ENCODE results near the gene MAPKAP1.

MAPKAP1 gene

GRCh38 chr9:125515281-125515680, 191.7 kb downstream of the MAPKAP1 start:
- no peak for ATAC-seq
- TF ChIP-seq GLIS3 (CRISPR knock-in tag; IDR thresholded peaks at IDR 0.05) = no peak
- no peak for TF ChIP-seq TOX (CRISPR knock-in tag; IDR thresholded peaks at IDR 0.05; ENCODE audit: borderline replicate concordance)
- TF ChIP-seq SNAI2 (CRISPR knock-in tag; IDR thresholded peaks at IDR 0.05) = no peak
- no peak for TF ChIP-seq ZFP3 (CRISPR knock-in tag; IDR thresholded peaks at IDR 0.05)
- TF ChIP-seq ZFP30 (CRISPR knock-in tag; IDR thresholded peaks at IDR 0.05) = no peak
- no peak for TF ChIP-seq BACH2 (CRISPR knock-in tag; IDR thresholded peaks at IDR 0.05; ENCODE audit: borderline replicate concordance)
- TF ChIP-seq POU6F1 (CRISPR knock-in tag; IDR thresholded peaks at IDR 0.05; ENCODE audit: borderline replicate concordance, low read depth) = no peak
- TF ChIP-seq ESRRG (CRISPR knock-in tag; IDR thresholded peaks at IDR 0.05) = no peak
- TF ChIP-seq TSHZ2 (CRISPR knock-in tag; IDR thresholded peaks at IDR 0.05) = no peak
- no peak for TF ChIP-seq TCF4 (CRISPR knock-in tag; IDR thresholded peaks at IDR 0.05; ENCODE audit: borderline replicate concordance)

- ATAC-seq = no peak
- TF ChIP-seq ZFP3 (CRISPR knock-in tag; IDR thresholded peaks at IDR 0.05) (no peak), PPARA (CRISPR knock-in tag; IDR thresholded peaks at IDR 0.05; ENCODE audit: borderline replicate concordance) (no peak), RARB (CRISPR knock-in tag; IDR thresholded peaks at IDR 0.05) (no peak)
These were observed 192.5 kb downstream of the MAPKAP1 start for GRCh38 chr9:125514468-125514867.

GRCh38 chr9:125513668-125514413, 193.2 kb downstream of the MAPKAP1 start:
- peak; percentile 92 for ATAC-seq
- TF ChIP-seq ZC3H10 (CRISPR knock-in tag; IDR thresholded peaks at IDR 0.05) = no peak
- TF ChIP-seq CSRNP3 (CRISPR knock-in tag; IDR thresholded peaks at IDR 0.05) = no peak
- TF ChIP-seq RARB (CRISPR knock-in tag; IDR thresholded peaks at IDR 0.05) = no peak
- no peak for TF ChIP-seq TCF4 (CRISPR knock-in tag; IDR thresholded peaks at IDR 0.05; ENCODE audit: borderline replicate concordance)

GRCh38 chr9:125513303-125513667, 193.7 kb downstream of the MAPKAP1 start:
- ATAC-seq = peak; percentile 54; the same call in 2 of the 3 replicates
- TF ChIP-seq ZNF565 (CRISPR knock-in tag; conservative IDR thresholded peaks at IDR 0.05; ENCODE audit: low read depth) = no peak
- TF ChIP-seq POU6F1 (CRISPR knock-in tag; IDR thresholded peaks at IDR 0.05; ENCODE audit: borderline replicate concordance, low read depth) = no peak
- TF ChIP-seq PPARA (CRISPR knock-in tag; IDR thresholded peaks at IDR 0.05; ENCODE audit: borderline replicate concordance) = no peak
- TF ChIP-seq ISL1 (CRISPR knock-in tag; IDR thresholded peaks at IDR 0.05) = no peak
- no peak for TF ChIP-seq ZNF70 (CRISPR knock-in tag; IDR thresholded peaks at IDR 0.05)
- no peak for TF ChIP-seq RARB (CRISPR knock-in tag; IDR thresholded peaks at IDR 0.05)
- TF ChIP-seq TSHZ2 (CRISPR knock-in tag; IDR thresholded peaks at IDR 0.05) = no peak
- TF ChIP-seq CSRNP3 (CRISPR knock-in tag; IDR thresholded peaks at IDR 0.05) = no peak
- no peak for TF ChIP-seq ZFP30 (CRISPR knock-in tag; IDR thresholded peaks at IDR 0.05)
- TF ChIP-seq TCF4 (CRISPR knock-in tag; IDR thresholded peaks at IDR 0.05; ENCODE audit: borderline replicate concordance) = no peak
- no peak for TF ChIP-seq ZFP3 (CRISPR knock-in tag; IDR thresholded peaks at IDR 0.05)
- no peak for TF ChIP-seq ZNF8 (CRISPR knock-in tag; IDR thresholded peaks at IDR 0.05)
- TF ChIP-seq ZC3H10 (CRISPR knock-in tag; IDR thresholded peaks at IDR 0.05) = no peak
- TF ChIP-seq GLIS3 (CRISPR knock-in tag; IDR thresholded peaks at IDR 0.05) = no peak
- no peak for TF ChIP-seq PATZ1 (CRISPR knock-in tag; IDR thresholded peaks at IDR 0.05; ENCODE audit: borderline replicate concordance)
- no peak for TF ChIP-seq CSDC2 (CRISPR knock-in tag; IDR thresholded peaks at IDR 0.05)
